Panc1 (cell line): ENCODE measurements around the gene TFEB.

Experiments
- CTCF ChIP-seq: fragments of 450-650 bp; IDR thresholded peaks from 2 replicates; pipeline ENCODE4 v1.5.1; 2017; ENCODE audit warnings: mild to moderate bottlenecking
- REST ChIP-seq, 2 experiments: IDR thresholded peaks; 2 replicates each; pipeline ENCODE4 v1.6.1; 2011 to 2012; ENCODE audit warnings: low read depth in 2 of 2, control low read depth in 1 of 2, low read length in 1 of 2, mild to moderate bottlenecking in 1 of 2, moderate library complexity in 1 of 2; ENCODE audit not compliant: insufficient read depth in 1 of 2
- SIN3A ChIP-seq: IDR thresholded peaks from 2 replicates; pipeline ENCODE4 v1.6.1; 2012; ENCODE audit warnings: low read depth, mild to moderate bottlenecking, low read length, moderate library complexity, borderline replicate concordance; ENCODE audit not compliant: insufficient read depth

DNA sequence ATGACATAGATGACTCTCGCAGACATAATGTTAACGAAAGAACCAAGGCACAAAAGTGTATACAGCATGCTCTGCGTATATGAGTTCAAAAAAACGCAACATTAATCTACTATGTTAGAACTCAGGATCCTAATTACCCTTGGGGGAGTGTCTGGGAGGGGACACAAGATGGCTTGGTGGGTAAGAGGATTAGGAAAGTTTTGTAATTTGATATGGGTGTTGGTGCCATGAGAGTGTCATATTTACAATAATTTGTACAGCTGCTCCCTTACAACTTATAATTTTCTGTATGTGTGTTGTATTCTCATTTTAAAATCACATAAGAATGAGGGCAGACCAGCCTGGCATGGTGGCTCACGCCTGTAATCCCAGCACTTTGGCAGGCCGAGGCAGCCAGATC is 38.6 kb downstream of the TFEB start:
- TF ChIP-seq CTCF (no peak), SIN3A (no peak), REST (IDR thresholded peaks at IDR 0.05; ENCODE audit: insufficient read depth in 1 of 2, low read depth in 2 of 2, low read length in 1 of 2) (no peak)
